Kidney epithelial cell (primary cell): ENCODE measurements around the gene RABGAP1L. TPM values are rescaled to one million over a fixed set of nuclear protein-coding genes. Genes with fewer than 3 reads are reported as not detected.

Source experiments
- DNase-seq: peaks from one replicate; pipeline ENCODE4 v3.0.0-alpha.2; 2010; ENCODE audit warnings: low read depth
- H3K27me3 ChIP-seq: 2 replicates; pipeline ENCODE4 v1.6.0; 2011; ENCODE audit warnings: low read length; ENCODE audit not compliant: control insufficient read depth, insufficient read depth
- H3K36me3 ChIP-seq: 2 replicates; pipeline ENCODE4 v1.5.1; 2011; ENCODE audit warnings: low read length; ENCODE audit not compliant: control insufficient read depth, insufficient read depth
- H3K4me3 ChIP-seq: 2 replicates; pipeline ENCODE4 v1.5.1; 2011; ENCODE audit warnings: low read depth, mild to moderate bottlenecking, control low read depth, low read length
- CTCF ChIP-seq: IDR thresholded peaks from 2 replicates; pipeline ENCODE4 v1.5.1; 2011; ENCODE audit warnings: mild to moderate bottlenecking, moderate library complexity, low read length, control low read depth, inconsistent platforms; ENCODE audit not compliant: insufficient read depth, poor library complexity, severe bottlenecking
- total RNA-seq: library from RNA; depleted of rRNA; stranded (reverse); fragments of >200 nt; gene quantifications from 2 replicates; pipeline ENCODE4 v1.2.3, GENCODE V29; 2015

Gene RABGAP1L
- total RNA-seq, 1 donor from 2014 or later = 22.1 TPM

GRCh38 chr1:174940646-174941175 lies 781.4 kb downstream of the RABGAP1L start:
- DNase-seq = no peak
- no peak for TF ChIP-seq CTCF
- Histone ChIP-seq H3K27me3 (no peaks in the 10 kb centered on the region), H3K4me3 (no peak overlapping the region), H3K36me3 (no peaks in the 10 kb centered on the region)

- Histone ChIP-seq H3K4me3 (no peak overlapping the region), H3K36me3 (no peaks in the 10 kb centered on the region), H3K27me3 (no peaks in the 10 kb centered on the region)
- DNase-seq = no peak
- TF ChIP-seq CTCF = no peak
Measured at GRCh38 chr1:174942547-174943255, 783.4 kb downstream of the RABGAP1L start.

DNA sequence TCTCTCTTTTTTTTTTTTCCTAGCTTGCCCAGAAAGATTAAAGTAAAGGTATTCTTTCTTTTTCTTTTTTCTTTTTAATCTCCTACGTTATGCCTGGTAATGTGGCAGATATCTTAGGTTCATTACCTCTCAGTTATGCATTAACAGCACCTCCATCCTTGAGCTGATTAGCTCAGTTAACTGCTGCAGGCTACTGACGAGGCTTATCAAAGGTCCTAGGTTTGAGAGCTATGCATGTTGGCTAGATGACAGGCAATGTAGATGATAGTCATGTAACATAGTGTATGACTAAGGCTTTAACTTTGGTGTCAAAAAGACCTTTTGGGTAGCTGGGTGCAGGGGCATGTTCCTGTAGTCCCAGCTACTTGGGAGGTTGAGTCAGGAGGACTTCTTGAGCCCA lies 786.7 kb downstream of the RABGAP1L start:
- TF ChIP-seq CTCF = no peak
- Histone ChIP-seq H3K27me3 (no peaks in the 10 kb centered on the region), H3K36me3 (no peaks in the 10 kb centered on the region), H3K4me3 (no peak overlapping the region)
- DNase-seq = no peak

GRCh38 chr1:174949061-174949460 lies 789.7 kb downstream of the RABGAP1L start:
- Histone ChIP-seq H3K36me3 (no peaks in the 10 kb centered on the region), H3K4me3 (no peak overlapping the region), H3K27me3 (no peaks in the 10 kb centered on the region)
- TF ChIP-seq CTCF = no peak
- no peak for DNase-seq

GRCh38 chr1:174949645-174950044 lies 790.3 kb downstream of the RABGAP1L start:
- no peak for DNase-seq

More at GRCh38 chr1:174949645-174950044, 790.3 kb downstream of the RABGAP1L start:
- no peak for TF ChIP-seq CTCF
- no peaks in the 10 kb centered on the region for H3K36me3 ChIP-seq
- no peaks in the 10 kb centered on the region for H3K27me3 ChIP-seq
- H3K4me3 ChIP-seq = no peak overlapping the region
